NCI-H2107 treated with DMSO at 0.1 percent for 48 hours (cell line): ENCODE measurements around the gene QRFP.

Source experiments
- DNase-seq: peaks from one replicate; lab custom pipeline; 2025; ENCODE audit not compliant: unreplicated experiment; lab: John Stamatoyannopoulos, UW

QRFP gene

DNA sequence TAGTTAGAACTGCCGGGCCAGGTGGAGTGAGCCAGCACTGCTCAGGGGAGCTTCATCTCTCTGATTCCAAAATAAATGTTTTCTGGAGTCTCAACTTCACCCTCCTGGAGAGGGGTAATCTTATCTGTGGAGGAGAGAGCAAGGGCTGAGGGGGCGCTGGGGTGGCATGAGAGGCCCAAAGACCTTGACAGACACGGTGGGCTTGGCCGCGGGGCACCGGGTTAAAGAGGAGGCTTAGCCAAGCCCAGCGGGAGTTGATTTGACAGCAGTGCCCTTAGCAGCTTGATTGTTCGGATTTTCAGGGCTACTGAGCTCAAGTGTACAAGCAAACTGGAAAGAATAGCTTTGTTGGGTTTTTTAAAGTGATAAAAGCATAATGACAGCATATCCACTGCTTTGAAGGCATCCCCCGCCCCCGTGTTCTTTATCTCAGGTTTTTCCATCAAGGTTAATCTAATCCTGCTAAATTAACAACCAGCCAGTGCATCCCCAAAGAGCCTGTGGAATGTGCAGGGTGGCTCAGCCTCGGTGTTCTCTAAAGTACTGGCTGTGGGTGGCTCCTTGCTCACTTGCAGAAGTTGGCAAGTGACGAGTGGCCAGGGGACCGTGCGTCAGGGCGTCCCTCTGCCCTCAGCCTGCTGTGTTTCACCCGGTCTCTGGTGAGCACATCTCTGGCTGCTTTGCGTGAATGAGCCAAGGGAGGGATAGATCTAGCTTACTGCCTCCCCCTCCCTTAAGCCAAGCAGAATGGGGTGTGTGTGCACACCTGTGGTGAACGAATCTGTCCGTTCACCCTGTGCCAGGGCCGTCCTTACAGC lies 5.5 kb downstream of the QRFP start:
- no peak for DNase-seq

DNA sequence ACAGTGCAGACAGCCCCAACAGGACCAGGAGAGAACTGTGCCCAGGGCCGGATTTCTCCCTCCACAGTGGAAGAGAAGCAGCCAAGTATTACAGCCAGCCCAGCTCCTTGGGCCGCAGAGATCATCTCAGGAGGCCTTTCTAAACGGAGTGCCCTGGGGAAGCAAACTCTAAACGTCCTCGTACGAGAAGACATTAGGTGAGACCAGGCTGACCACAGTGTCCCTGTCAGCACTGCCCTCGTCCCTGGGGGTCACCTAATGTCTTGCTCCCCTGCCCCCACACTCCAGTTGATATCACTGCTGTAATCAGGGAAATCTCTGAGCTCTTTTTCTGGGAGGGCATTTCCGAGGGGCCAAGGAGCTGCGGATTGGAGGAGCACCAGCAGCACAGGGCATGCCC lies 6.5 kb downstream of the QRFP start:
- DNase-seq = no peak

DNA sequence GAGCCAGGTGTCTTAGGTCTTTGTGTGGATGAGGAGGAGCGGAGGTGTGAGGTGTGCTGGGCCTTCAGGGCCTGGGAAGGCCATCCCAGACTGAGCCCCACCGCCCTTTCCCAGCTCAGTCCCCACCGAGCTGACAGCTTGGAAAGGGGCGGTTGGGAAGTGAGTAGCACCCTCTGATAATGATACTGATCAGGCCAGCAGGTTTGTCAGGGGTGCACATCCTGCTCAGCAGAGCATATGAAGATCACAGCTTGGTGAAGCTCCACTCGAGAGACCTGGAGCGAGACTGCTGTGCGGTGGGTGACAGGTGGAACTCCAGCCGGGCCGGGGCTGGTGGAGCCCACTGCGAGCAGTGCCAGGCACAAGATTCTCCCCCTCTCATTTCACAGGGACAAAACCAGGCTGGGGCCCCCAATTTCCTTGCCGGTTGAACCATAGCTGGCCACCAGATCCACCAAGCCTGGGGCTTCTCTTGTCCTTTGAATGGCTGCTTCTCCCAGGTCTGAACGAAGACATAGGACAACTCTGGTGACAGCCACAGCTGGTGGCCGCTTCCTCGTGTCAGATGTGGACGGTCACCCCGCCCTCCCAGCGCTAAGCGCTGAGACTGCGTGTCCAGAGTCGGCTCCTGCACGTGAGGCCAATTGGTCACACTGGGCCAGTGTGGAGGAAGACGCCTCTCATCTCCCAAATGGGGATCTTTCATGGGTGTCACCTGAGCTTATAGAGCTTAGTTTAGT lies 8.3 kb downstream of the QRFP start:
- no peak for DNase-seq

DNA sequence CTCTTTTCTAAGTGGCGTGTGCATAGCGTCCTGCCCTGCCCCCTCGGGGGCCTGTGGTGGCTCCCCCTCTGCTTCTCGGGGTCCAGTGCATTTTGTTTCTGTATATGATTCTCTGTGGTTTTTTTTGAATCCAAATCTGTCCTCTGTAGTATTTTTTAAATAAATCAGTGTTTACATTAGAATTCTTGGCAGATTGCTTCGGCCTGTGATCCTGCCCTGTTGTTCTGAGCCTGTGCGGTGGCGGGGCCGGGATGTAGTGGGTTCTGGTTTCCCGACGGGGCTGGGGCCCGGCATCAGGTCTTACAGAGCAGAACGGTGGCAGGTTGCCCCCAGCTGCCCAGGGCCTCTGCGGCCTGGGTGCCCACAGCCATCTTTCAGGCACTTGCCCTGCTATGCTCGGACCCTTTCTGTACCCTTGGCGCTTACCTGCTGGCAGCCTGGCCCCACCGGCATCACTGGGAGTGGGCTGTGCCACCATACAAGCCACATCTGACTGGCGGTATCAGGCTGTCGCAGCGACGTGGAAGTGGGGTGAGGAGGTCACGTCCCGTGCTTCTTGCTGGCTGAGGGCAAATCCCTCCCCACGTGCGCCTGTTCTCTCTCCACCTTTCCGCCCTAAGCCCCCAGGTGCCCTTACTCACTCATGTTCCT lies 9.0 kb downstream of the QRFP start:
- no peak for DNase-seq

DNA sequence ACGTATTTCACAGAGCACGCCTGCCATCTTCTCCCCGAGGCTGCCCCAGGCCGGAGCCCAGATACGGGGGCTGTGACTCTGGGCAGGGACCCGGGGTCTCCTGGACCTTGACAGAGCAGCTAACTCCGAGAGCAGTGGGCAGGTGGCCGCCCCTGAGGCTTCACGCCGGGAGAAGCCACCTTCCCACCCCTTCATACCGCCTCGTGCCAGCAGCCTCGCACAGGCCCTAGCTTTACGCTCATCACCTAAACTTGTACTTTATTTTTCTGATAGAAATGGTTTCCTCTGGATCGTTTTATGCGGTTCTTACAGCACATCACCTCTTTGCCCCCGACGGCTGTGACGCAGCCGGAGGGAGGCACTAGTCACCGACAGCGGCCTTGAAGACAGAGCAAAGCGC lies 9.6 kb downstream of the QRFP start:
- DNase-seq = no peak

DNA sequence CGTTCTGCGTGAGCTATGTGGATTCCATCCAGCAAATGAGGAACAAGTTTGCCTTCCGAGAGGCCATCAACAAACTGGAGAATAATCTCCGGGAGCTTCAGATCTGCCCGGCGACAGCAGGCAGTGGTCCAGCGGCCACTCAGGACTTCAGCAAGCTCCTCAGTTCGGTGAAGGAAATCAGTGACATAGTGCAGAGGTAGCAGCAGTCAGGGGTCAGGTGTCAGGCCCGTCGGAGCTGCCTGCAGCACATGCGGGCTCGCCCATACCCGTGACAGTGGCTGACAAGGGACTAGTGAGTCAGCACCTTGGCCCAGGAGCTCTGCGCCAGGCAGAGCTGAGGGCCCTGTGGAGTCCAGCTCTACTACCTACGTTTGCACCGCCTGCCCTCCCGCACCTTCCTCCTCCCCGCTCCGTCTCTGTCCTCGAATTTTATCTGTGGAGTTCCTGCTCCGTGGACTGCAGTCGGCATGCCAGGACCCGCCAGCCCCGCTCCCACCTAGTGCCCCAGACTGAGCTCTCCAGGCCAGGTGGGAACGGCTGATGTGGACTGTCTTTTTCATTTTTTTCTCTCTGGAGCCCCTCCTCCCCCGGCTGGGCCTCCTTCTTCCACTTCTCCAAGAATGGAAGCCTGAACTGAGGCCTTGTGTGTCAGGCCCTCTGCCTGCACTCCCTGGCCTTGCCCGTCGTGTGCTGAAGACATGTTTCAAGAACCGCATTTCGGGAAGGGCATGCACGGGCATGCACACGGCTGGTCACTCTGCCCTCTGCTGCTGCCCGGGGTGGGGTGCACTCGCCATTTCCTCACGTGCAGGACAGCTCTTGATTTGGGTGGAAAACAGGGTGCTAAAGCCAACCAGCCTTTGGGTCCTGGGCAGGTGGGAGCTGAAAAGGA lies 10.9 kb downstream of the QRFP start:
- DNase-seq = no peak

DNA sequence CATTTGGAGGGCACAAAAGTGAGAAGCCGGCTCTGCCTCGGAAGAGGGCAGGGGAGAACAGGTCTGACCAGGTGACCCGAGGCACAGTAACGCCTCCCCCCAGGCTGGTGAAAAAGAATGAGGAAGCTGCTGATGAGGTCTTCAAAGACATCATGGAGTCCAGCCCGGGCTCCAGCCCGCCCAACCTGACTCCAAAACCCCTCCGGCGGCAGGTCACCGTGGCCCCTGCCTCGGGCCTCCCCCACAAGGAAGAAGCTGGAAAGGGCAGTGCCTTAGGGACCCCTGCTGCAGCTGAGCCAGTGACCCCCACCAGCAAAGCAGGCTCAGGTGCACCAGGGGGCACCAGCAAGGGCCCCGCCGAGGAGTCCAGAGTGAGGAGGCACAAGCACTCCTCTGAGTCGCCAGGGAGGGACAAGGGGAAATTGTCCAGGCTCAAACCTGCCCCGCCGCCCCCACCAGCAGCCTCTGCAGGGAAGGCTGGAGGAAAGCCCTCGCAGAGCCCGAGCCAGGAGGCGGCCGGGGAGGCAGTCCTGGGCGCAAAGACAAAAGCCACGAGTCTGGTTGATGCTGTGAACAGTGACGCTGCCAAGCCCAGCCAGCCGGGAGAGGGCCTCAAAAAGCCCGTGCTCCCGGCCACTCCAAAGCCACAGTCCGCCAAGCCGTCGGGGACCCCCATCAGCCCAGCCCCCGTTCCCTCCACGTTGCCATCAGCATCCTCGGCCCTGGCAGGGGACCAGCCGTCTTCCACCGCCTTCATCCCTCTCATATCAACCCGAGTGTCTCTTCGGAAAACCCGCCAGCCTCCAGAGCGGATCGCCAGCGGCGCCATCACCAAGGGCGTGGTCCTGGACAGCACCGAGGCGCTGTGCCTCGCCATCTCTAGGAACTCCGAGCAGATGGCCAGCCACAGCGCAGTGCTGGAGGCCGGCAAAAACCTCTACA lies 11.8 kb downstream of the QRFP start:
- DNase-seq = no peak

DNA sequence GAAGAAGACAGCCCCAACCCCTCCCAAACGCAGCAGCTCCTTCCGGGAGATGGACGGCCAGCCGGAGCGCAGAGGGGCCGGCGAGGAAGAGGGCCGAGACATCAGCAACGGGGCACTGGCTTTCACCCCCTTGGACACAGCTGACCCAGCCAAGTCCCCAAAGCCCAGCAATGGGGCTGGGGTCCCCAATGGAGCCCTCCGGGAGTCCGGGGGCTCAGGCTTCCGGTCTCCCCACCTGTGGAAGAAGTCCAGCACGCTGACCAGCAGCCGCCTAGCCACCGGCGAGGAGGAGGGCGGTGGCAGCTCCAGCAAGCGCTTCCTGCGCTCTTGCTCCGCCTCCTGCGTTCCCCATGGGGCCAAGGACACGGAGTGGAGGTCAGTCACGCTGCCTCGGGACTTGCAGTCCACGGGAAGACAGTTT lies 12.5 kb downstream of the QRFP start:
- no peak for DNase-seq

DNA sequence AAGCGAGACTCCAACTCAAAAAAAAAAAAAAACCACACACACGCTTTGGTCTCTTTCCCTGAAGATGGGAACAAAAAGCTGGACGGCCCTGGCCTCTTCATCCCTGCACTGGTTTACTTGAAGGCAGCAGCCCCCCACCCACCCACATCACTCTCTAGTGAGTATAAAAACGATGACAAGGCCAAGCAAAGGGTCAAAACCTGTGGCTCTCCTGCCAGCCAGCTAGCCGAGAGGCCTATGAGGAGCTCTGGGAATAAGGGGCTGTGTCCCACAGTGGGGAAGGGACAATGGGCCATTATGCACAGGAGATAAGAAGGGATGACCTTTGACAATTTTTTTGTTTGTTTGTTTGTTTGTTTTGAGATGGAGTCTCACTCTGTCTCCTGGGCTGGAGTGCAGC lies 13.1 kb downstream of the QRFP start:
- DNase-seq = no peak

DNA sequence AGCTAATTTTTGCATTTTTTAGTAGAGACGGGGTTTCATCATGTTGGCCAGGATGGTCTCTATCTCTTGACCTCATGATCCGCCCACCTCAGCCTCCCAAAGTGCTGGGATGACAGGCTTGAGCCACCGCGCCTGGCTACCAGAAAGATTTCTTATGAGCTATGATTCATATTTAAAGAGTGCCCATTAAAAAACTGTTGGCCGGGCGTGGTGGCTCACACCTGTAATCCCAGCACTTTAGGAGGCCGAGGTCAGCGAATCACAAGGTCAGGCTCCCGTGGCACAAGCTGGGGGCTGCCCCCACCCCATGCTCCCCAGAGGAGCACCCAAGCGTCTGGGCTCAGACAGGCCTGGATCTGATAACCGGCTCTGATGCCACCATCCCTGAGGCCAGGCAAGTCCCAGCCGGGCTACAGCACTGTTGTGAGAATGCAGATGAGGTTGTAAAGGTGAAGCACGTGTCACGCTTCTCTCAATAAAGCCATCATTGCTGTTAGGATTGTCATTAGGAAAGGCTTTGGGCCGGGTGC lies 13.9 kb downstream of the QRFP start:
- no peak for DNase-seq

DNA sequence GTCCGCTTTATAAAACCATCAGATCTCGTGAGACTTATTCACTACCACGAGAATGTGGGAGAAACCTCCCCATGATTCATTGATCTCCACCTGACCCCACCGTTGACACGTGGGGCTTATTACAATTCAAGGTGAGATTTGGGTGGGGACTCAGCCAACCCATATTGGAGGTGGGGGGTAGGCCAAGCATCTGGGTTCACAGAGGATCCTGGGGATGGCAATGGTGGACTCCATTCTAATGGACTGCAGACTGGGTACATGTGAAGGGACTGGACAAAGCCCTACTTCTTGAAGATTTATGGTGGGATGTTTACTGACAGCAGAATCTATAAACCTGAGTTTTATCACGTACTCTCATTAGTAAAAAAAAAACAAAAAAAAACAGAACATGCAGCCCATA lies 15.1 kb downstream of the QRFP start:
- no peak for DNase-seq

DNA sequence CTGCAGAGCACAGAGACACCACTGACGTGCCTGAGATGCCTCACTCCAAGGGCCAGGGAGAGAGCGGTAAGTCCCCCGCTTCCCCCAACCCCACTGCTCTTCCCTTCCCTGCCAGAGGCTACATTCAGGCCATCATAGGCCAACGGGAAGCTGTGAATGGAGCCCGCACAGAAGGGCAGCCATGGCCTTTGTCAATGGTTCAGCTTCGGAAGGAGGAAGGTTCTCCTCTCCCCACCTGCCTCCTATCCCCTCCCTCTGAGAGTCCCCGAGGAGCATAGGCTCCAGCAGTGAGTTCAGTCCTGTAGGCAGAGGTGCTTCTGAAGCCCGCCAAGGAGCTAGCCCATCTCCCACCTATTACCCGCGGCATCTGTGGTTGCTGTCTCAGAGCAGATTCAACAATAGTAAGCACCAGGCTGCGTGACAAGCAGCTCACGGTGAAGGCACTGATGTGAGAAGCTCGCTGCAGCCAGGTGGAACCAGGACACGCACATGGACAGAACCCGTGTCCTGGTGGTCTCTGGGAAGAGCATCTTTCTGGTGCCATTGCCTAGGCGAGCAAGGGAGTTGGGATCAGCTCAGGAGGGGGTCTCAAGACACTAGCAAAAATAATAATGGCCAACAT lies 15.9 kb downstream of the QRFP start:
- no peak for DNase-seq

DNA sequence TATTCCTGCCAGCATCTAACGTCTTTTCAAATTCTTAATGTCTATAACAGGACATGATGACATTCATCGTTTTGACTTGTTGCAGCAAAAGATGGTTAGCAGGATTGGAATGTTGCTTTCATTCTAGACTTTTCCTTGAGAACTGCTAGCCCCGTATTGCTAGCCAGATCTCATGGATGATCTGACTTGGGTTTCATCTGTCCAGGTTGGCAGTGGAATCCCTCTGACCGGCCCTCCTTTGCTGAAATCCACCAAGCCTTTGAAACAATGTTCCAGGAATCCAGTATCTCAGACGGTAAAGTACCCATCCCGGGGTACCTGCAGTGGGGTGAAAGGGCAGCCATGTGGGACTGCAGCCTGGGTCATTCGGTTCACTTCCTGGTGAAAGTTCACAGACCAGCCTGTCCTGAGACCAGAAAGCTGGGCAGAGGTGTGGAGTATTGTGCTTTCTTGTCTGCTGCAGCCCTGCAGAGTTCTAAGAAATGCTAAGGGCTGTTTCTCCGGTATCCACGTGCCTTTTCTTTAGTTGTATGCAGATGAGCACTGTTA lies 16.7 kb downstream of the QRFP start:
- no peak for DNase-seq

DNA sequence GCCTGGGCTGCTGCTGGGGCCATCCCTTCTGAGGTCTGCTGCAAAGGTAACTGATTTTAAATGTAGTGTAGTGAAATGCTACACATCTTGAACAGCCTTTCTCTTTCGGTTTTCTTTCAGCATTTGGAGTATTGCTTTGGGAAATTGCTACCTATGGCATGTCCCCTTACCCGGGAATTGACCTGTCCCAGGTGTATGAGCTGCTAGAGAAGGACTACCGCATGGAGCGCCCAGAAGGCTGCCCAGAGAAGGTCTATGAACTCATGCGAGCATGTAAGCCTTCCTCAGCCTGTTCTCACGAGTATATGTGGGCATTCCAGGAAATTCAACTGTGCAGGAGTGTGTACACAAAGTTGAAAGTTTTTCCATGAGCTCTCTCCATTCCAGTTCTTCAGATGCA lies 18.3 kb downstream of the QRFP start:
- DNase-seq = no peak

DNA sequence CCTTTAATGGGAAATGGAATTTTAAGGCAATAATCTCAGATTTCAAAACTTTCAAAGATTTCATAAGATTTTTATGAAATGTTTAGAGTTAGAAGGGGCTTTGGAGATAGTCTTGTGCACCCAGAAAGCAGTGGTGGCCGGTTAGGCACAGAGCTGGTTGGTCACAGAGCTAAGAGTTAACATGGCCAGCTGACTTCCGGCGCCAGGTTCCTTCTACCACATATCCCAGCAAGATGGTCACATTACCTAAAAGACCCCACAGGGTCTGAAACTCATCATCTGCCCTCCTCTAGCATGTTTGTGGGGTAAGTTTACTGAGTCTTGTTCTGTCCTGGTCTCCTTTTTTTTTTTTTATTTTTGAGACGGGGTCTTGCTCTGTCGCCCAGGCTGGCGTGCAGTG lies 19.3 kb downstream of the QRFP start:
- DNase-seq = no peak

DNA sequence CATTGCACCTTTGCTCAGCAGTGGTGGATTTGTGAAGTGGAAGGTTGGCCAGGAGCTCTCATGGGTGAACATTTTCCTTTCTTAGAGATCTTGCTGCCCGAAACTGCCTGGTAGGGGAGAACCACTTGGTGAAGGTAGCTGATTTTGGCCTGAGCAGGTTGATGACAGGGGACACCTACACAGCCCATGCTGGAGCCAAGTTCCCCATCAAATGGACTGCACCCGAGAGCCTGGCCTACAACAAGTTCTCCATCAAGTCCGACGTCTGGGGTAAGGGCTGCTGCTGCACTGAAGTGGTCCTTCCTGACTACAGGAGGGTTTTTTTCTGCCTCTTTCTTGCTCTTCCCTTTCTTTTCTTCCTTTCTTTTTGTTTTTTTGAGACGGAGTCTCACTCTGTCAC lies 21.8 kb downstream of the QRFP start:
- DNase-seq = no peak

DNA sequence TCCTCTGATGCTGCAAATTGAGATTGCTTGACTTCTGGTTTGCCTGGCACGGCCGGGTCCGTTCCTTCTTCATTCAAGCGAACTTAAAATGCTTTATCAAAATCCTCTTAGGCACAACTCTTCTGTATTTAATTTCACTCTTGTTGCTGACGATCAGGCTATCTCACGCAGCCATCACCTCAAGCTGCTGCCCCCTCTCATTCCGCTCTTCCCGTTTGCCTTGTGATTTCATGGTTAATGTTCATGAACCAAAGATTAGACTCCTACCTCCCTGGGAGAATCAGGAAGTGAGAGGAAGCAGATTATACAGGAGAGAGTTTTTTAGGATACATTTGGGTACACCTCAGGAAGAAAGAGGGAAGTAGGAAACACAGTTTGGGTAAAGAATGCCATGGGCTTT lies 22.6 kb downstream of the QRFP start:
- no peak for DNase-seq

DNA sequence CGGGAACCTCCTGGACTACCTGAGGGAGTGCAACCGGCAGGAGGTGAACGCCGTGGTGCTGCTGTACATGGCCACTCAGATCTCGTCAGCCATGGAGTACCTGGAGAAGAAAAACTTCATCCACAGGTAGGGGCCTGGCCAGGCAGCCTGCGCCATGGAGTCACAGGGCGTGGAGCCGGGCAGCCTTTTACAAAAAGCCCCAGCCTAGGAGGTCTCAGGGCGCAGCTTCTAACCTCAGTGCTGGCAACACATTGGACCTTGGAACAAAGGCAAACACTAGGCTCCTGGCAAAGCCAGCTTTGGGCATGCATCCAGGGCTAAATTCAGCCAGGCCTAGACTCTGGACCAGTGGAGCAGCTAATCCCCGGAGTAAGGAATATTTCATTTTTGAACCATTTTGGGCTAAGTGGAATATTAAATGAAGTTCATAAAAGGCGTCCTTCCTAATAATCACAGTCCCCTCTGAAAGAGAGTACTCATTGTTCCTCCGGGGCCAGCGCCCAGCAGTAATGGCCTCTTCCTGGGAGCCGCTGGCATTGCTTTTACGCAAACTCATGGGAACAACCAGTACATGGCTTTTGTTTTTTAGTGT lies 23.6 kb downstream of the QRFP start:
- DNase-seq = no peak

DNA sequence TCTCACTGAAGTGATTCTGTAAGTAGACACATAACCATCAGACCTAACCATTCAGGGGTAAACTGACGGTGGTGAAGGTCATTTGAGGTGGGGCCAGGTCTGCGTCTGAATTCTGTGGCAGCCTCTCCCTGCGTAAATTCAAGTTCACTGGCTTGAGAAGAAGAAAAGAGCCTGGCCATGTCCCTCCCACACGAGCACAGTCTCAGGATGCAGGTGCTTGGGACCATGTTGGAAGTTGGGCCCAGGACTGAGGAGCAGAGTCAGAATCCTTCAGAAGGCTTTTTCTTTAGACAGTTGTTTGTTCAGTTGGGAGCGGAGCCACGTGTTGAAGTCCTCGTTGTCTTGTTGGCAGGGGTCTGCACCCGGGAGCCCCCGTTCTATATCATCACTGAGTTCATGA lies 24.1 kb downstream of the QRFP start:
- no peak for DNase-seq
